Spleen (tissue), 11 donors: Measurements from ENCODE around the gene ENDOV. TPM values are rescaled to one million over a fixed set of nuclear protein-coding genes. Genes with fewer than 3 reads are reported as not detected.

ENCODE experiments used
- DNase-seq: peaks from one replicate; pipeline ENCODE4 v3.0.0-alpha.2; 2020
- H3K27ac ChIP-seq, 8 donors: fragments of 200-600 bp; sonication (generic) in 7 of 8; 1 replicate in 4 of 8; 2 replicates in 4 of 8; pipeline versions ENCODE4 v1.5.0 to v1.8.0; 2016 to 2021; ENCODE audit warnings: inconsistent platforms in 4 of 8, mild to moderate bottlenecking in 4 of 8, moderate library complexity in 1 of 8
- H3K27me3 ChIP-seq, 7 donors: fragments of 200-600 bp; sonication (generic) in 6 of 7; replicated peaks in 1 of 7; 1 replicate in 4 of 7; 2 replicates in 3 of 7; pipeline versions ENCODE4 v1.5.0 to v1.8.0; 2016 to 2021; ENCODE audit warnings: inconsistent platforms in 3 of 7, mild to moderate bottlenecking in 1 of 7
- H3K36me3 ChIP-seq, 6 donors: fragments of 200-600 bp; sonication (generic) in 5 of 6; 1 replicate in 4 of 6; 2 replicates in 2 of 6; pipeline versions ENCODE4 v1.5.0 to v1.8.0; 2016 to 2021; ENCODE audit warnings: inconsistent platforms in 2 of 6
- H3K4me1 ChIP-seq, 6 donors: fragments of 200-600 bp; sonication (generic) in 5 of 6; 1 replicate in 3 of 6; 2 replicates in 3 of 6; pipeline versions ENCODE4 v1.5.0 to v1.8.0; 2016 to 2021; ENCODE audit warnings: inconsistent platforms in 3 of 6
- H3K4me3 ChIP-seq, 8 donors: fragments of 200-600 bp; sonication (generic) in 7 of 8; 1 replicate in 4 of 8; 2 replicates in 4 of 8; pipeline versions ENCODE4 v1.5.0 to v1.8.0; 2016 to 2021; ENCODE audit warnings: inconsistent platforms in 4 of 8, mild to moderate bottlenecking in 4 of 8, moderate library complexity in 2 of 8
- H3K9me3 ChIP-seq, 8 donors: fragments of 200-600 bp; sonication (generic) in 7 of 8; 1 replicate in 4 of 8; 2 replicates in 4 of 8; pipeline versions ENCODE4 v1.5.0 to v1.8.0; 2016 to 2021; ENCODE audit warnings: inconsistent platforms in 4 of 8
- POLR2A ChIP-seq, 3 donors: fragments of 450-650 bp; IDR thresholded peaks; one replicate each; pipeline ENCODE4 v1.5.1; 2017; ENCODE audit warnings: antibody characterized with exemption in 3 of 3, mild to moderate bottlenecking in 1 of 3
- POLR2AphosphoS5 ChIP-seq, 3 donors: sonication (generic); formaldehyde crosslinking; IDR thresholded peaks; one replicate each; pipeline ENCODE4 v1.5.1; 2017; ENCODE audit warnings: antibody characterized with exemption in 3 of 3
- WGBS, 5 donors: extraction: QIAGEN DNeasy Blood & Tissue Kit in 3 of 5; methylation state at CpG; one replicate each; pipeline versions ENCODE4 v1.1.5 to v1.1.7; 2013 to 2018; 5-methylcytosine and 5-hydroxymethylcytosine counted together
- intact Hi-C: fragments of 100-400 bp; cut with DNase I; formaldehyde crosslinking; loops from one replicate; pipeline ENCODE4 v1.15.0; 2023; ENCODE audit warnings: low total_unique reads
- polyA plus RNA-seq, 3 donors: library from polyadenylated mRNA; stranded (reverse); fragments of 200-250 nt; gene quantifications; one replicate each; pipeline ENCODE4 v1.2.1, GENCODE V29; 2013
- total RNA-seq, 7 donors: library from RNA; depleted of rRNA in 3 of 7; stranded (reverse); fragments of >200 nt in 3 of 7; fragmentation: NEBNext Ultra II Directional in 4 of 7; extraction: Animal tissue kit (Norgen Biotek cat#: 25700) in 4 of 7; gene quantifications; one replicate each; pipeline versions ENCODE4 v1.1.0 to v1.2.1, GENCODE V29; 2016 to 2021
- TF ChIP-seq, protein P1 (sequence below), 11 experiments: fragments of 200-600 bp in 7 of 11; fragments of 450-650 bp in 4 of 11; sonication (generic) in 4 of 11; IDR thresholded peaks in 8 of 11; conservative IDR thresholded peaks in 3 of 11; 1 replicate in 7 of 11; 2 replicates in 4 of 11; pipeline versions ENCODE4 v1.4.0 to v1.8.0; 2016 to 2021; ENCODE audit warnings: antibody characterized with exemption in 11 of 11, inconsistent platforms in 4 of 11, mild to moderate bottlenecking in 1 of 11
- donor health status: healthy with polysubstance abuse.
- donor health status: DM: no; HTN: no; CAD: no; lungs with moderate emphysema.
- donor health status: DM: no; HTN: no; CAD: no.
- donor health status: Bipolar disorder and iron deficiency.
- donor health status: healthy.
- donor health status: DM: no; HTN: no; CAD: no.
- donor health status: DM: yes; HTN: yes; CAD: no.

ENDOV gene
- total and polyA plus RNA-seq, 10 donors = 9.7 to 47.4 (median 23.2) TPM

DNA sequence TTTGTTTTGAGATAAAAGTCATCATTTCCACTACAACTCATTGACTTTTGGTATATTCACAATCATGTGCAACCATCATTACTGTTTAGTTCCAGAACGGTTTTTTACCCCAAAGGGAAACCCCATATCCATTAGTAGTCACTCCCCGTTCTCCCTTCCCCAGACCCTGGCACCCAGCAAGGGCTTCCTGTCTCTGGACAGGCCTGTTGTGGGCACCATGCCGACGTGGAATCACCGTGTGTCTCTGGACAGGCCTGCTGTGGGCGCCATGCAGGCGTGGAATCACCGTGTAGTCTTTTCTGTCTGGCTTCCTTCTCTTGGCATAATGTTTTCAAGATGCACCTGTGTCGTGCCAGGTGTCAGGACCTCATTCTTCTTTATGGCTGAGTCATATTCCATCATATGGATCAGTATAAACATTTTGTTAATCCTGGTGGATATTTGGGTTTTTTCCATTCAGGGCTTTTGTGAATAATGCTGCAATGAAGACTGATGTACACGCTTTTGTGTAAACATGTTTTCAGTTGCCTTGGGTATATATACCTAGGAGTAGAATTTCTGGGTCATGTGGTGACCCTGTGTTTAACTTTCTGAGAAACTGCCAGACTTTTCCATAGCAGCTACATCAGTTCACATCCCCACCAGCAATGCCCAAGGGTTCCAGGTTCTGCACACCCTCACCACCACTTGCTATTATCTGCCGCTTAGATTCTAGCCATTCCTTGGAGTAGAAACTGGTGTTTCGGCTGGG lies 19.1 kb downstream of the ENDOV start:
- TF ChIP-seq POLR2A (IDR thresholded peaks at IDR 0.05) (no peak), POLR2AphosphoS5 (IDR thresholded peaks at IDR 0.05) (no peak)
- TF ChIP-seq, protein P1, sequence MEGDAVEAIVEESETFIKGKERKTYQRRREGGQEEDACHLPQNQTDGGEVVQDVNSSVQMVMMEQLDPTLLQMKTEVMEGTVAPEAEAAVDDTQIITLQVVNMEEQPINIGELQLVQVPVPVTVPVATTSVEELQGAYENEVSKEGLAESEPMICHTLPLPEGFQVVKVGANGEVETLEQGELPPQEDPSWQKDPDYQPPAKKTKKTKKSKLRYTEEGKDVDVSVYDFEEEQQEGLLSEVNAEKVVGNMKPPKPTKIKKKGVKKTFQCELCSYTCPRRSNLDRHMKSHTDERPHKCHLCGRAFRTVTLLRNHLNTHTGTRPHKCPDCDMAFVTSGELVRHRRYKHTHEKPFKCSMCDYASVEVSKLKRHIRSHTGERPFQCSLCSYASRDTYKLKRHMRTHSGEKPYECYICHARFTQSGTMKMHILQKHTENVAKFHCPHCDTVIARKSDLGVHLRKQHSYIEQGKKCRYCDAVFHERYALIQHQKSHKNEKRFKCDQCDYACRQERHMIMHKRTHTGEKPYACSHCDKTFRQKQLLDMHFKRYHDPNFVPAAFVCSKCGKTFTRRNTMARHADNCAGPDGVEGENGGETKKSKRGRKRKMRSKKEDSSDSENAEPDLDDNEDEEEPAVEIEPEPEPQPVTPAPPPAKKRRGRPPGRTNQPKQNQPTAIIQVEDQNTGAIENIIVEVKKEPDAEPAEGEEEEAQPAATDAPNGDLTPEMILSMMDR (IDR thresholded peaks at IDR 0.05 in 8 of 11, conservative IDR thresholded peaks at IDR 0.05 in 3 of 11) = no peak
- no peak for DNase-seq
- intact Hi-C loops = no loop called here
- 78 to 84% (median 80%) methylated on average over 12 of the region's 12 CpGs for WGBS, 5 donors
- Histone ChIP-seq H3K9me3 (no peaks in the 10 kb centered on the region), H3K27ac (no peak overlapping the region), H3K27me3 (no peaks in the 10 kb centered on the region), H3K36me3 (peaks cover 0 to 18% (median 3%) of the 10 kb centered on the region in 6 donors), H3K4me1 (peaks cover 0 to 11% (median 0%) of the 10 kb centered on the region in 6 donors), H3K4me3 (no peak overlapping the region)

DNA sequence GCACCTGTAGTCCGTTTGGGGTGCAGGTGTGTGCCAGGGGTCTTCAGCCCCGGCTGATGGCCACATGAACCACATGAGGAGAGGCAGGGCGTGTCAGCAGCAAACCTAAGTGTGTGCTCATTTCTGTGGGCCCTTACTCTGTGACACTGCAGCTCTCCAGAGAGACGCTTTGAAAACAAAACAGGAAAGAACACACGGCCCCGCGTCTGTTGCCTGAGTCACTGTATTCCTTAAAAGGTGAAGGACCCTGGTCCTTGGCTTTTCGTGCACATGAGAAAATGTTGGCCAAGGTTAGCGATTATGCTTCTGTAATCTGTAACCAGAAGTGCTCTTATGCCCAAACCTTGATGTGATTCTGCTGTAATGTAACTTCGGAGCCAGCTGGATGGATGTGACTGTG lies 22.6 kb downstream of the ENDOV start:
- no peak for TF ChIP-seq POLR2A (IDR thresholded peaks at IDR 0.05)
- no peak for TF ChIP-seq POLR2AphosphoS5 (IDR thresholded peaks at IDR 0.05)
- TF ChIP-seq, protein P1 (IDR thresholded peaks at IDR 0.05 in 8 of 11, conservative IDR thresholded peaks at IDR 0.05 in 3 of 11) = no peak
- intact Hi-C loops = no loop called here
- DNase-seq = no peak
- Histone ChIP-seq H3K9me3 (no peaks in the 10 kb centered on the region), H3K4me1 (peaks cover 0 to 8% (median 0%) of the 10 kb centered on the region in 6 donors), H3K27ac (no peak overlapping the region), H3K4me3 (no peak overlapping the region), H3K36me3 (peaks cover 0 to 13% (median 0%) of the 10 kb centered on the region in 6 donors), H3K27me3 (no peaks in the 10 kb centered on the region)
- WGBS, 5 donors = 70 to 84% (median 82%) methylated on average over 10 of the region's 10 CpGs

DNA sequence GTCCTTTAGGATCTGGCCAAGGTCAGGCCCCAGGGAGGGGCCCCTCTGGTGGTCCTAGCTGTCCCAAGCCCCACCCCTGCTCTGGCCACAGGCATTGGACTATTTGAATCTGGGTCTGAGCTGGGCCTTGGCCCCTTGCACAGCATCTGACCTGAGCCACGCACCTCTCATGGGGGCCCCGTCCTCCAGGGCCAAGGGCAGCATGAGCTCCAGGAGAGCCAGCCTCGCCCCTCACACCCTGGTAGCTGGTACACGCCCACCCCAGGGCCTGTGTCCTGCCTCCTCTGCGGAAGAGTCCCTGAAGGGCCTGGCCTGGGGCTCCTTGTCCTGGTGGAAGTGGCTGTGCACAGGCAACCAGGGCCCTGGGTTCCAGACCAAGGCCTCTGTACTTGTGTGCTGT lies 23.8 kb downstream of the ENDOV start:
- Histone ChIP-seq H3K27ac (no peak overlapping the region), H3K27me3 (peaks cover 0 to 8% (median 0%) of the 10 kb centered on the region in 7 donors), H3K4me1 (peaks cover 0 to 8% (median 0%) of the 10 kb centered on the region in 6 donors), H3K9me3 (no peaks in the 10 kb centered on the region), H3K4me3 (no peak overlapping the region), H3K36me3 (peaks cover 0 to 13% (median 0%) of the 10 kb centered on the region in 6 donors)
- DNase-seq = no peak
- intact Hi-C loops = no loop called here
- TF ChIP-seq POLR2AphosphoS5 (IDR thresholded peaks at IDR 0.05) (no peak), POLR2A (IDR thresholded peaks at IDR 0.05) (no peak)
- TF ChIP-seq, protein P1 (IDR thresholded peaks at IDR 0.05 in 8 of 11, conservative IDR thresholded peaks at IDR 0.05 in 3 of 11) = no peak
- 87 to 89% (median 88%) methylated on average over 5 of the region's 5 CpGs; no CpG with 5 or more reads in 1 of the 5 donors for WGBS, 5 donors

DNA sequence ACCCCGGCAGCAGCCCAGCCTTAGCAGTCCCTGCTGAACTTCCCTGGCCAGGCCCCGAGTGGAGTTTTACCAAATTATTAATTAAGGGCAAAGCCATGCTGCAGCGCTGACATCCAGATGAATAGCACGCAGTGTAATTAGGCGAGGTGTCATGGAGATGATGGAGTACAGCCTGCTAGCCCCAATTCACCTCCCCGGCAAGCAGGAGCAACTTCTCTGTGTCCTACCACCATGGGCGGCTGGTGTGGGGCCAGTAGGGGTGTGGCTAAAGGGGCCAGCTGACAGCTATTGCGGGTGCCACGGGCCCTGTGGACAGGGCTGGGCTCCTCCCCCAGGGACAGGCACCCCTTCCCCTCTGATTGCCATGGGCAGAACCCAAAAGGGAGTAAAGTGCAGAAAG lies 24.5 kb downstream of the ENDOV start:
- intact Hi-C loops = no loop called here
- Histone ChIP-seq H3K4me1 (peaks cover 0 to 8% (median 0%) of the 10 kb centered on the region in 6 donors), H3K4me3 (no peak overlapping the region), H3K27me3 (peaks cover 0 to 15% (median 0%) of the 10 kb centered on the region in 7 donors), H3K9me3 (no peaks in the 10 kb centered on the region), H3K36me3 (peaks cover 0 to 13% (median 0%) of the 10 kb centered on the region in 6 donors), H3K27ac (no peak overlapping the region)
- WGBS, 5 donors = 78 to 85% (median 78%) methylated on average over 9 of the region's 9 CpGs
- DNase-seq = no peak
- TF ChIP-seq, protein P1 (IDR thresholded peaks at IDR 0.05 in 8 of 11, conservative IDR thresholded peaks at IDR 0.05 in 3 of 11) = no peak
- no peak for TF ChIP-seq POLR2A (IDR thresholded peaks at IDR 0.05)
- TF ChIP-seq POLR2AphosphoS5 (IDR thresholded peaks at IDR 0.05) = no peak
